HepG2 (cell line): ENCODE measurements around the gene PTCRA. TPM values are rescaled to one million over a fixed set of nuclear protein-coding genes. Genes with fewer than 3 reads are reported as not detected.

Source experiments
- AGO2 ChIP-seq: fragments of 200-400 bp; formaldehyde crosslinking; optimal IDR thresholded peaks from 2 replicates; pipeline ENCODE3; 2017; ENCODE audit warnings: mild to moderate bottlenecking, low read depth, low read length, moderate library complexity
- ATAD3A ChIP-seq: sonication (generic); formaldehyde crosslinking; IDR thresholded peaks from 2 replicates; pipeline ENCODE4 v1.4.0; 2020; ENCODE audit warnings: missing genetic modification reagents
- ATRX ChIP-seq: sonication (generic); formaldehyde crosslinking; IDR thresholded peaks from 2 replicates; pipeline ENCODE4 v1.4.0; 2020; ENCODE audit warnings: missing genetic modification reagents, borderline replicate concordance
- BORCS8-MEF2B ChIP-seq: sonication (generic); formaldehyde crosslinking; IDR thresholded peaks from 2 replicates; pipeline ENCODE4 v1.8.0; 2022; ENCODE audit warnings: mild to moderate bottlenecking, missing genetic modification reagents
- GABPA ChIP-seq, 2 experiments: IDR thresholded peaks; 2 replicates each; pipeline ENCODE4 v1.6.1; 2011 to 2016; ENCODE audit warnings: low read depth in 2 of 2, low read length in 1 of 2, missing biosample characterization in 1 of 2, missing genetic modification characterization in 1 of 2
- GRHL1 ChIP-seq: sonication (generic); formaldehyde crosslinking; conservative IDR thresholded peaks from 2 replicates; pipeline ENCODE4 v1.8.0; 2022; ENCODE audit warnings: missing genetic modification reagents
- HOXA3 ChIP-seq: sonication (generic); formaldehyde crosslinking; IDR thresholded peaks from 2 replicates; pipeline ENCODE4 v1.5.0; 2020; ENCODE audit warnings: missing genetic modification reagents
- IRF2 ChIP-seq: IDR thresholded peaks from 2 replicates; pipeline ENCODE4 v1.6.1; 2018; ENCODE audit warnings: missing genetic modification reagents, missing compliant biosample characterization
- ISL2 ChIP-seq: sonication (generic); formaldehyde crosslinking; IDR thresholded peaks from 2 replicates; pipeline ENCODE4 v1.5.0; 2020; ENCODE audit warnings: missing genetic modification reagents
- KLF11 ChIP-seq: IDR thresholded peaks from 2 replicates; pipeline ENCODE4 v1.6.1; 2016; ENCODE audit warnings: missing compliant biosample characterization
- RNF219 ChIP-seq: sonication (generic); formaldehyde crosslinking; IDR thresholded peaks from 2 replicates; pipeline ENCODE4 v1.5.0; 2020; ENCODE audit warnings: mild to moderate bottlenecking, missing genetic modification reagents
- STAG1 ChIP-seq: sonication (generic); formaldehyde crosslinking; IDR thresholded peaks from 2 replicates; pipeline ENCODE4 v1.4.0; 2020; ENCODE audit warnings: missing genetic modification reagents
- U2AF2 ChIP-seq: fragments of 200-400 bp; formaldehyde crosslinking; IDR thresholded peaks from 2 replicates; pipeline ENCODE4 v1.6.1; 2017; ENCODE audit warnings: low read depth, mild to moderate bottlenecking, low read length
- ZNF296 ChIP-seq: sonication (generic); formaldehyde crosslinking; conservative IDR thresholded peaks from 2 replicates; pipeline ENCODE4 v1.5.0; 2020; ENCODE audit warnings: mild to moderate bottlenecking, missing genetic modification reagents
- ZNF335 ChIP-seq: sonication (generic); formaldehyde crosslinking; IDR thresholded peaks from 2 replicates; pipeline ENCODE4 v1.4.0; 2020; ENCODE audit warnings: missing genetic modification reagents
- ZNF737 ChIP-seq: sonication (generic); formaldehyde crosslinking; IDR thresholded peaks from 2 replicates; pipeline ENCODE4 v1.5.0; 2020; ENCODE audit warnings: missing genetic modification reagents, mild to moderate bottlenecking, borderline replicate concordance
- ZNF816 ChIP-seq: sonication (generic); formaldehyde crosslinking; IDR thresholded peaks from 2 replicates; pipeline ENCODE4 v1.8.0; 2022; ENCODE audit warnings: missing genetic modification reagents, mild to moderate bottlenecking, borderline replicate concordance
- ZSCAN31 ChIP-seq: sonication (generic); formaldehyde crosslinking; IDR thresholded peaks from 2 replicates; pipeline ENCODE4 v1.5.0; 2020; ENCODE audit warnings: low read depth, mild to moderate bottlenecking, missing genetic modification reagents
- polyA plus RNA-seq, 8 experiments: library from polyadenylated mRNA; depleted of rRNA in 3 of 8; stranded (reverse) in 7 of 8; unstranded in 1 of 8; fragments of >200 nt; fragmentation: Illumina TruSeq in 4 of 8; extraction: Trizol in 4 of 8; gene quantifications; 2 replicates each; pipeline versions ENCODE4 v1.2.1 to v1.2.3, GENCODE V29; 2011 to 2016; ENCODE audit warnings: low read depth in 4 of 8, missing spikeins in 1 of 8, mixed read lengths in 1 of 8; ENCODE audit not compliant: insufficient read depth in 1 of 8
- total RNA-seq, 5 experiments: library from RNA; depleted of rRNA; stranded (reverse); fragments of >200 nt; fragmentation: Illumina TruSeq; extraction: Trizol; gene quantifications; 2 replicates each; pipeline ENCODE4 v1.2.3, GENCODE V29; 2016; ENCODE audit warnings: low read depth in 1 of 5
- TF ChIP-seq, protein P1 (sequence below): sonication (generic); formaldehyde crosslinking; IDR thresholded peaks from 2 replicates; pipeline ENCODE4 v1.5.1; 2020; ENCODE audit warnings: missing genetic modification reagents, mild to moderate bottlenecking, borderline replicate concordance
- TF ChIP-seq, protein P2 (sequence below): IDR thresholded peaks from 2 replicates; pipeline ENCODE4 v1.6.1; 2016; ENCODE audit warnings: missing compliant biosample characterization, missing genetic modification reagents, borderline replicate concordance
- TF ChIP-seq, protein P3 (sequence below): sonication (generic); formaldehyde crosslinking; IDR thresholded peaks from 2 replicates; pipeline ENCODE4 v1.5.0; 2020; ENCODE audit warnings: missing genetic modification reagents, mild to moderate bottlenecking, borderline replicate concordance
- TF ChIP-seq, protein P4 (sequence below): sonication (generic); formaldehyde crosslinking; IDR thresholded peaks from 2 replicates; pipeline ENCODE4 v1.4.0; 2020; ENCODE audit warnings: missing genetic modification reagents, borderline replicate concordance

Gene PTCRA
- total and polyA plus RNA-seq, 2 of the 13 experiments (the other 11 are each of a cell fraction or from before 2014, with no cell fraction given) = not detected

DNA sequence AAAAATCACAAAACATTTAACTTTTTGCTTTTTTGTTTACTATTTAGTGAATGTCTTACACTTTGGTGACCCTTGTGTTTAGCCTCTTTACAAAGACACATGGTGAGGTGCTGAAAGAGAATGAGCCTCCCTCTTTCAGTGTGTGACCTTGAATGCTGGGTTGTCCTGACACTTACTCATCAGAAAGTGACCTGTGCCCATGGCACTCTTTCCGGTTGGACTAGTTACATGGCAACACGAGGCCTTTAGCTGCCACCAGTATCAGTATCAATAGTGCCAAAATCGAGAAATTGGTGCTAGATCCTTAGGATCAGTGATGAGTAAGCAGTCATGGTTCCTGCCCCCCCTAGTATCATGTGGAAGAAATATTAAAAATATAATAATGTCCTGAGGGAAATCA is 38.2 kb upstream of the PTCRA start (continued):
- TF ChIP-seq ATRX (CRISPR knock-in tag) (no peak), HOXA3 (no peak; the same call in 1 of the 2 replicates), AGO2 (no peak), ATAD3A (no peak), GABPA (IDR thresholded peaks at IDR 0.05; ENCODE audit: low read depth, low read length) (no peak), GABPA (CRISPR knock-in tag; IDR thresholded peaks at IDR 0.05; ENCODE audit: low read depth) (peak; percentile 74), ZSCAN31 (CRISPR knock-in tag) (no peak), RNF219 (CRISPR knock-in tag) (no peak), U2AF2 (no peak), BORCS8-MEF2B (CRISPR knock-in tag) (no peak), GRHL1 (CRISPR knock-in tag) (no peak), IRF2 (CRISPR knock-in tag) (no peak), ISL2 (no peak), KLF11 (CRISPR knock-in tag) (no peak), STAG1 (no peak), ZNF335 (no peak), ZNF816 (CRISPR knock-in tag) (no peak), ZNF296 (CRISPR knock-in tag) (no peak), ZNF737 (no peak)
- TF ChIP-seq, protein P1, sequence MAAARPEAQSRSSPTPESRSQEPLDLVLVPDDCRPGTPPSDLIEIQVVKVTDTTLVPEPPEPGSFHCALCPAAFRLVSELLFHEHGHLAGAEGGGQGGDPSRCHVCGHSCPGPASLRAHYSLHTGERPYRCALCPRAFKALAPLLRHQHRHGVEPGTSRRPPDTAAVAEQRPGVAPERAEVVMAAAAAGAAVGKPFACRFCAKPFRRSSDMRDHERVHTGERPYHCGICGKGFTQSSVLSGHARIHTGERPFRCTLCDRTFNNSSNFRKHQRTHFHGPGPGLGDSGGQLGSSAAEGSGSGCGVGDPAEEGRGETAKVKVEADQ = no peak
- TF ChIP-seq, protein P2, sequence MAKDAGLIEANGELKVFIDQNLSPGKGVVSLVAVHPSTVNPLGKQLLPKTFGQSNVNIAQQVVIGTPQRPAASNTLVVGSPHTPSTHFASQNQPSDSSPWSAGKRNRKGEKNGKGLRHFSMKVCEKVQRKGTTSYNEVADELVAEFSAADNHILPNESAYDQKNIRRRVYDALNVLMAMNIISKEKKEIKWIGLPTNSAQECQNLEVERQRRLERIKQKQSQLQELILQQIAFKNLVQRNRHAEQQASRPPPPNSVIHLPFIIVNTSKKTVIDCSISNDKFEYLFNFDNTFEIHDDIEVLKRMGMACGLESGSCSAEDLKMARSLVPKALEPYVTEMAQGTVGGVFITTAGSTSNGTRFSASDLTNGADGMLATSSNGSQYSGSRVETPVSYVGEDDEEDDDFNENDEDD (CRISPR knock-in tag) = peak; percentile 33; the same call in 1 of the 2 replicates
- TF ChIP-seq, protein P3, sequence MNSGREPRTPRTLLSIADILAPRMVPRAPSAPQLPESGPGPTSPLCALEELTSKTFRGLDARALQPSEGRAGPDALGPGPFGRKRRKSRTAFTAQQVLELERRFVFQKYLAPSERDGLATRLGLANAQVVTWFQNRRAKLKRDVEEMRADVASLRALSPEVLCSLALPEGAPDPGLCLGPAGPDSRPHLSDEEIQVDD = no peak
- TF ChIP-seq, protein P4, sequence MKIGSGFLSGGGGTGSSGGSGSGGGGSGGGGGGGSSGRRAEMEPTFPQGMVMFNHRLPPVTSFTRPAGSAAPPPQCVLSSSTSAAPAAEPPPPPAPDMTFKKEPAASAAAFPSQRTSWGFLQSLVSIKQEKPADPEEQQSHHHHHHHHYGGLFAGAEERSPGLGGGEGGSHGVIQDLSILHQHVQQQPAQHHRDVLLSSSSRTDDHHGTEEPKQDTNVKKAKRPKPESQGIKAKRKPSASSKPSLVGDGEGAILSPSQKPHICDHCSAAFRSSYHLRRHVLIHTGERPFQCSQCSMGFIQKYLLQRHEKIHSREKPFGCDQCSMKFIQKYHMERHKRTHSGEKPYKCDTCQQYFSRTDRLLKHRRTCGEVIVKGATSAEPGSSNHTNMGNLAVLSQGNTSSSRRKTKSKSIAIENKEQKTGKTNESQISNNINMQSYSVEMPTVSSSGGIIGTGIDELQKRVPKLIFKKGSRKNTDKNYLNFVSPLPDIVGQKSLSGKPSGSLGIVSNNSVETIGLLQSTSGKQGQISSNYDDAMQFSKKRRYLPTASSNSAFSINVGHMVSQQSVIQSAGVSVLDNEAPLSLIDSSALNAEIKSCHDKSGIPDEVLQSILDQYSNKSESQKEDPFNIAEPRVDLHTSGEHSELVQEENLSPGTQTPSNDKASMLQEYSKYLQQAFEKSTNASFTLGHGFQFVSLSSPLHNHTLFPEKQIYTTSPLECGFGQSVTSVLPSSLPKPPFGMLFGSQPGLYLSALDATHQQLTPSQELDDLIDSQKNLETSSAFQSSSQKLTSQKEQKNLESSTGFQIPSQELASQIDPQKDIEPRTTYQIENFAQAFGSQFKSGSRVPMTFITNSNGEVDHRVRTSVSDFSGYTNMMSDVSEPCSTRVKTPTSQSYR = no peak
